Endothelial cell of umbilical vein (primary cell): Measurements from ENCODE around the gene PGBD2.

Experiments used
- CTCF ChIP-seq, 2 donors: IDR thresholded peaks; 1 replicate in 1 of 2; 2 replicates in 1 of 2; pipeline ENCODE4 v1.5.1; 2011; ENCODE audit warnings: low read length in 2 of 2, mild to moderate bottlenecking in 2 of 2, moderate library complexity in 2 of 2, control low read depth in 1 of 2, inconsistent platforms in 1 of 2, low read depth in 1 of 2; ENCODE audit not compliant: insufficient read depth in 1 of 2; ENCODE audit errors: extremely low read depth in 1 of 2
- EZH2 ChIP-seq: IDR thresholded peaks from 2 replicates; pipeline ENCODE4 v1.6.1; 2012; ENCODE audit warnings: borderline replicate concordance, low read depth, mild to moderate bottlenecking, moderate library complexity, low read length, inconsistent platforms; ENCODE audit not compliant: severe bottlenecking
- FOS ChIP-seq: IDR thresholded peaks from 2 replicates; pipeline ENCODE4 v1.6.1; 2011; ENCODE audit warnings: mild to moderate bottlenecking, low read length, moderate library complexity, borderline replicate concordance; ENCODE audit not compliant: insufficient read depth
- JUN ChIP-seq: IDR thresholded peaks from 2 replicates; pipeline ENCODE4 v1.6.1; 2011; ENCODE audit warnings: borderline replicate concordance, low read depth; ENCODE audit not compliant: insufficient read length, insufficient read depth
- MAX ChIP-seq: IDR thresholded peaks from 2 replicates; pipeline ENCODE4 v1.6.1; 2011; ENCODE audit not compliant: insufficient read depth, insufficient read length
- POLR2A ChIP-seq: IDR thresholded peaks from 2 replicates; pipeline ENCODE4 v1.6.1; 2012; ENCODE audit warnings: low read depth, mild to moderate bottlenecking, control low read depth, low read length
- POLR2AphosphoS5 ChIP-seq: IDR thresholded peaks from 2 replicates; pipeline ENCODE4 v1.6.1; 2012; ENCODE audit warnings: low read depth, mild to moderate bottlenecking, control low read depth, low read length, moderate library complexity; ENCODE audit not compliant: insufficient read depth

- TF ChIP-seq POLR2AphosphoS5, result no peak
- TF ChIP-seq CTCF (IDR thresholded peaks at IDR 0.05; ENCODE audit: extremely low read depth in 1 of 2, insufficient read depth in 1 of 2, low read depth in 1 of 2, low read length in 2 of 2), result no peak
- no peak for TF ChIP-seq POLR2A
- TF ChIP-seq MAX, result no peak
- TF ChIP-seq FOS, result no peak
- no peak for TF ChIP-seq EZH2
- no peak for TF ChIP-seq JUN
Measured at GRCh38 chr1:248901578-248901977, 4.5 kb upstream of the PGBD2 start.
